ENCODE measurements around the gene CHST2.
"Not testable (repeated sequence)": the region's sequence is repeated elsewhere in the genome, so short reads cannot be mapped to it uniquely, and the experiment has no call there.

- TF ChIP-seq POLR2A, CTCF (IDR thresholded peaks at IDR 0.05): not testable (repeated sequence)
Observed at GRCh38 chr3:143165612-143166285, 46.2 kb downstream of the CHST2 start.
